Smooth muscle cell of the brain vasculature (primary cell): ENCODE data around the gene PTX3.

ENCODE experiments used
- DNase-seq: peaks from one replicate; pipeline ENCODE4 v3.0.0-alpha.2; 2012; ENCODE audit warnings: low read depth, low spot score

The PTX3 gene

GRCh38 chr3:157423337-157423736, 13.3 kb upstream of the PTX3 start:
- DNase-seq = no peak

DNA sequence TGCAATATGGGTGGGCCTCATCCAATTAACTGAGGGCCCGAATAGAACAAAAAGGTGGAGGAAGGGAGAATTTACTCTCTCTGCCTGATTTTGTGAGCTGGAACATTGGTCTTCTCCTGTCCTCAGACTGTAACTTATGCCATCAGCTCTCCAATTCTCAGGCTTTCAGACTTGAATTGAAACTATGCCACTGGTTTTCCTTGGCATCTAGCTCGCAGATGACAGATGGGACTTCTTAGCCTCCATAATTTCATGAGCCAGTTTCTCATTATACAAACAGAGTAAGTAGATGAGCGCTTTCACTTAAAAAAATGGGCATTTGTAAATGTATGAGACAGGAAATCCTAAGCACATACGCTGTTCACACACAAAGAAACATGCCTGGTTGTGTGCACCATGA, 8.7 kb upstream of the PTX3 start:
- no peak for DNase-seq

- DNase-seq = no peak
Observed at GRCh38 chr3:157428853-157429252, 7.8 kb upstream of the PTX3 start.

- DNase-seq = no peak
Observed at GRCh38 chr3:157429708-157430107, 6.9 kb upstream of the PTX3 start.

- DNase-seq = no peak
Observed at GRCh38 chr3:157438194-157438730, 1.6 kb downstream of the PTX3 start.

- DNase-seq = no peak
Observed at GRCh38 chr3:157441102-157441624, 4.5 kb downstream of the PTX3 start.

DNA sequence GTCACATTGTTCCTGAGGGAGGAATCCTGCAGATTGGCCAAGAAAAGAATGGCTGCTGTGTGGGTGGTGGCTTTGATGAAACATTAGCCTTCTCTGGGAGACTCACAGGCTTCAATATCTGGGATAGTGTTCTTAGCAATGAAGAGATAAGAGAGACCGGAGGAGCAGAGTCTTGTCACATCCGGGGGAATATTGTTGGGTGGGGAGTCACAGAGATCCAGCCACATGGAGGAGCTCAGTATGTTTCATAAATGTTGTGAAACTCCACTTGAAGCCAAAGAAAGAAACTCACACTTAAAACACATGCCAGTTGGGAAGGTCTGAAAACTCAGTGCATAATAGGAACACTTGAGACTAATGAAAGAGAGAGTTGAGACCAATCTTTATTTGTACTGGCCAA, 6.1 kb downstream of the PTX3 start:
- DNase-seq = no peak

GRCh38 chr3:157443905-157444796, 7.5 kb downstream of the PTX3 start:
- no peak for DNase-seq

- DNase-seq = no peak
Observed at GRCh38 chr3:157444797-157445184, 8.1 kb downstream of the PTX3 start.

DNA sequence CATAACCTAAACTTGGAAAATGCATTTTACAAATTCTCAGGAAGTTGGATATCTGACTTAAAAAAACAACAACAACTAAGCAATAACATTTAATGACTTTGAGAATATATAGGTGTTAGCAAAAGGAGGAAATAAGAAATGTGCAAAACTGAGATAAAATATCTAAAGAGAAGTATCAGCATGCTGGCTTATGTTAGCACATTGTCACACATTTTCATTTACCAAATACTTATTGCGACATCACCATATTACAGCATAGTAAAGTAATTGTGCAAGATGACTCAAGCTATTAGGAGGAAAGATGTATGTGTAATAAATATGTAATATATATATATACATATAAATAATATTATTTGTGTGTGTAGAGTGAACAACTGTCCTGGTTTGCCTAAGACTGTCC, 9.2 kb downstream of the PTX3 start:
- DNase-seq = no peak

DNA sequence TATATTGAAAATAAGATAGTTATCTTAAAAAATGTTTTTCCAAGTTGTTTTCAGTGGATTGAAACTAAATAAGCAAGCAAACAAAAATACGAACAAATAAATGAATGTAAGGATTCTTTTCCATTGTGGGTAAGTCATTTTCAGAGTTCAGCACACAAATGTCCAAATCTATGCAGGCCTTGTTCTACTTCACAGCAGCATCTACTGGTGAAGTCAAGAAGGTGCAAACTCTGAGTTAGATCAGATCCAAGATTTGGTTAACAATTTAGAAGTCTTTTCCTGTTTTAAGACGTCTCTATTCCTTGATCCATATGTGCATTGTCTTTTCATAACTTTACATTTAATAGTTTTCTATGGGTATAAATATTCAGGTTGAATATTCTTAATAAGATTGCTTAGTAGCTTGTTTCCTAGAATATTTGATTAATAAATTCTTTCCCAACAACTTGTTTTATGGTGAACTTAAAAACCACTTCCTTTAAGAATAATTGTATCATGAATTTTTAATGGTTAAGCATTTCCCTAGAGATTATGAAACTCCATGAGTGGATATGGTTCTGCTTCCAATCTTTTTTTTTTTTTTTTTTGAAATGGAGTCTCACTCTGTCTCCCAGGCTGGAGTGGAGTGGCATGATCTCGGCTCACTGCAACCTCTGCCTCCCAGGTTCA, 10.5 kb downstream of the PTX3 start:
- peak; percentile 32 for DNase-seq

DNA sequence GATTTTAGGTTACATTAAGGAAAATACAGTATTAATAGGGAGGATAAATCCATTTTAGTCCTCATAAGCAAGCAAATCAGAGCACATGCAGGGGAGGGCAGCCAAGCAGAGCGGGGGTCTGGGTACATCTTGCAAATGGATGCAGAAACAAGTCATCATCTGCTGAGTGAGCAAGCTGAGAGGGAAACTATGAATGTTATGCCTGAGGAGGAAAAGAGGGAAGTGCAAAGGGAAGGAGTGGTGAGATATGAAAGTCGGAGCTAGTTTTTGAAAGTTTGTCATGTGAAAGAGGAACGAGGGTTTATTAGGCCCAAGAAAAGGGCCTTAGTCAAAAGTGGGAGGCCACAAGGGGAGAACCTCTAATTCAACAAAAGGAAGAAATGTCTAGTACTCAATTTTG, 15.4 kb downstream of the PTX3 start:
- no peak for DNase-seq

DNA sequence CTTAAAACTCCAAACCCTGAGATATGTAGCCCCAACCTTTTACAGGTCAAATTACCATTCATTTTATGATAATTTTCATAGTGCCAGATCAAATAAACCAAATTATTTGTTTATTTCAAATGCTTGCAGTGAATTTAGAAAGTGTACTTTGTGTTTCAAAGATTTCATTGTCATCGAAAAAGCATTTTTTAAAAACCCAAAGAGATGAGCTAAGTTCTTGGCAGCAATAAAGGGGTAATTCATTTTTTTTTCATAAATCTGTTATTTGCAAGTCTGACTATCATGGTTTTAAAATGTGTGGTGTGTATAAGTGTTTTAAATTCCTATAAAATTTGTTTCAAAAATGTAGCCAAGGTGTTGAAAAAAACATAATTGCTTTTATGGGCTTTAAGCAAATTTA, 17.2 kb downstream of the PTX3 start:
- DNase-seq = no peak

GRCh38 chr3:157459706-157460105, 23.1 kb downstream of the PTX3 start:
- no peak for DNase-seq

DNA sequence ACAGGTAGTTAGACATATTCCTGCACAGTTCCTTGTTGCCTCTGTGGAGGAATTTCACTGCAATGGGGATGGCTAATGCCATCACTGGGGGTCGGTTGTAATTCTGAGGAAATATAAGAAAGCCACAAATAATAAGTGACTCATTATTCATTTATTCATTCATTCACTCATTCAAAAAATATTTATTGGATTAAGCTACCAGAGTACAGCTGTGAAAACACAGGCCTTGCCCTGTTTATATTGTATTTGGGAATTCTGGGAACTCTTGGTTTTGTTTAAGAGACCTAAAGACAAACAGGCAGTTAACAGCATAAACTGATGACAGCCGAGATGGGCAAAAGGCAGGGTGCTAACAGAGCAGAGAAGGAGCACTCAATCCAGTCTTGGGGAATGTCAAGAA, 23.6 kb downstream of the PTX3 start:
- DNase-seq = peak; percentile 43

DNA sequence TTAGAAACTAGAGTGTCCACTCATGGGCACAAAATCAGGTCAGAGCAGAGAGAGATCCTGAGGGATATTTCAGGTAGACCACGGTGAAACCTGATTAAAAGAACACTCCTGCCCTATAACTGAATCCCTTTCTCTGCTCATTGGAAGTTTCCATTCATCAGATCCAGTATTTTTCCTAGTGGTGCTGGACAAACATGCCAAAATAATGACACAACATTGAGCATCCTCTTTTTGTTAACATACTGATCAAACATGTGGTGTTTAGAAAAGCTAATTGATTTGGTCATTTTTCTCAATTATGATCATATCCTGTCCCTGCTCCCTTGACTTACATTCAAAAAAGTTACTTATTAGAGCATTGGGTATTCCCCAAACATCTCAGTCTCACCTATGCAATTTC, 27.2 kb downstream of the PTX3 start:
- no peak for DNase-seq

DNA sequence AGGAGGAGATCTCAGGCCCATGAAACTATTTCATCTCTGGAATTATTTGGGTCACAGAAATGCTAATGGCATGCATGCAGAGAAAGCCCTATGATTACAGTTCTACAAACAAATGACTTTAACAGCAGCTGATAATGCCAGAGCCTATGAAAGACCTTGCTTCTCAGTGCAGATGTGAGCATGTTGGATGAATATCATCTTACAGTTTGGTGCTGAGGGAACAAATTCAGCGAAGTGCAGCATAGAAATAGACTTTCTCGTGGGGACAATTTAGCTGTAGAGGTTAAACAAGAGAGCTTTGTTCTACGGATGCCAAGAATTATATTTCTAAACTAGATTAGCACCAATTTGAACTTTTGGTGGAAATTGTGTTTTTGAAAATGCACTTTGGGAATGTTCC, 27.7 kb downstream of the PTX3 start:
- DNase-seq = no peak

- DNase-seq = no peak
Observed at GRCh38 chr3:157465741-157466140, 29.1 kb downstream of the PTX3 start.

DNA sequence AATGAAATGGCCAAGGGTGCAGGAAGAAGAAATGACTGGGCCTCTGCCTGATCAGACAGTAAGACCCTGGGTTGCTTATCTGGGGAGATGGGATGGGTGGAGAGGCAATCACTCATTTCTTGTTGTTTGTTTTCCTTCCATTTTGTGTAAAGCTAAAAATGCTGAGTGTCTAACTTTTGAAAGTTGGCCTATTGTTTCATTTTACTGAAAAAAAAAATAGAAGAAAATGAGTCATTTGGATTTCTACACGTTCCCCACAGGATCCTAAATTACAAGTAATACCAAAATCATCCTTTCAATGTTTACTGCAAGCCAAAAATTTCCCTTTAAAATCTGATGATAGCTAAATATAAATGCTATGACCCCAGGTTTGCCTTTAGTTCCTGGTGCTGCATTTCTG, 30.6 kb downstream of the PTX3 start:
- no peak for DNase-seq

GRCh38 chr3:157469561-157470294, 33.1 kb downstream of the PTX3 start:
- no peak for DNase-seq

DNA sequence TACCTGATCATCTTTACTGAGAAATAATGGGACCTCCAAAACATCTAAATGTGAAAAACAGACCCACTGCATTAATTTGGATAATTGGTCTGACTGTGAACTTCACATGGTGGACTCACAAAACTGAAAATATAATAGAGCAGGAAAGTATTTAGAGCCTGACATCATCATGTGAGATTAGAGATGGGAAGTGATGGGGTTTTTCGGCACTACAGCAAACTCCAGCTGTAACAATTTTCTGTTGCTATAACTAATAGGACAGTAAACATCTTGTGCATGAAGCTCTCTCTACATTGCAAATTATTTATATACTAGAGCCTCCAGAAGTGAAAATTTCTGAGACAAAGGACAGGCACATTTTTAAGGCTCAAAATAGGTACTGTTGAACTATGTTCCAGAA, 34.4 kb downstream of the PTX3 start:
- DNase-seq = no peak

- DNase-seq = no peak
Observed at GRCh38 chr3:157472648-157473047, 36.0 kb downstream of the PTX3 start.
